SK-N-MC (cell line): ENCODE results near the gene NAPEPLD.
"Not testable (repeated sequence)": the region's sequence is repeated elsewhere in the genome, so short reads cannot be mapped to it uniquely, and the experiment has no call there.

Experiments used
- DNase-seq: peaks from one replicate; pipeline ENCODE4 v3.0.0-alpha.2; 2011; ENCODE audit warnings: low read depth, low spot score
- H3K27ac ChIP-seq: fragments of 200-600 bp; sonication (generic); 2 replicates; pipeline ENCODE4 v1.5.1; 2016; ENCODE audit warnings: mixed run types
- H3K36me3 ChIP-seq: fragments of 200-600 bp; sonication (generic); 2 replicates; pipeline ENCODE4 v1.6.1; 2017; ENCODE audit warnings: antibody characterized with exemption, low read length, mixed read lengths; ENCODE audit not compliant: insufficient read depth
- H3K4me3 ChIP-seq: fragments of 200-600 bp; sonication (generic); 2 replicates; pipeline ENCODE4 v1.5.1; 2016
- H3K9ac ChIP-seq: fragments of 200-600 bp; sonication (generic); 2 replicates; pipeline ENCODE4 v1.8.0; 2017; ENCODE audit warnings: mixed run types, mixed read lengths; ENCODE audit not compliant: insufficient read length
- H3K9me3 ChIP-seq: fragments of 200-600 bp; sonication (generic); 2 replicates; pipeline ENCODE4 v1.6.1; 2017; ENCODE audit warnings: low read depth, mild to moderate bottlenecking, antibody characterized with exemption, low read length, moderate library complexity, mixed read lengths
- EZH2 ChIP-seq: fragments of 200-600 bp; sonication (generic); IDR thresholded peaks from one replicate; pipeline ENCODE4 v1.6.1; 2017; ENCODE audit warnings: antibody characterized with exemption
- FOXP2 ChIP-seq: optimal IDR thresholded peaks from 2 replicates; pipeline ENCODE3; 2011; ENCODE audit warnings: mild to moderate bottlenecking, moderate library complexity; ENCODE audit not compliant: insufficient read depth; ENCODE audit errors: extremely low read length, control extremely low read depth
- POLR2AphosphoS5 ChIP-seq: IDR thresholded peaks from 2 replicates; pipeline ENCODE4 v1.6.1; 2012; ENCODE audit warnings: mild to moderate bottlenecking, low read depth, low read length, borderline replicate concordance

NAPEPLD gene

DNA sequence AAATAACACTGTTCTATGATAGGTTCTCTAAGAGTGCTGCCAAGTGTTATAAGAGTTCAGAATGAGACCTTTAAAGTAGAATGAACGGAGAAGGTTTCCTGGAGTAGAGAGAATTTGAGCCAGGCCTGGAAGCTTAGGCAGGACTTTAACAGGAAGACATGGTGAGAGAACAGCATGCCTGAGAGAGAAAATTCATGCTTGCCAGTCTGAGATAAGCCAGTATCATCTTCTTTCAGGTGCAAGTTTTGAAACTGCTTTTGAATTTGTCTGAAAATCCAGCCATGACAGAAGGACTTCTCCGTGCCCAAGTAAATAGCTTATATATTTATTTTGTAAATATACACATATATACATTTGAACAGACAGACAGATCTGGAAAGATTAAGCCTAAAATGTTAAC, 51.9 kb downstream of the NAPEPLD start:
- TF ChIP-seq FOXP2 (no peak), POLR2AphosphoS5 (no peak), EZH2 (no peak)
- peaks cover 36% of the 10 kb centered on the region for H3K36me3 ChIP-seq

DNA sequence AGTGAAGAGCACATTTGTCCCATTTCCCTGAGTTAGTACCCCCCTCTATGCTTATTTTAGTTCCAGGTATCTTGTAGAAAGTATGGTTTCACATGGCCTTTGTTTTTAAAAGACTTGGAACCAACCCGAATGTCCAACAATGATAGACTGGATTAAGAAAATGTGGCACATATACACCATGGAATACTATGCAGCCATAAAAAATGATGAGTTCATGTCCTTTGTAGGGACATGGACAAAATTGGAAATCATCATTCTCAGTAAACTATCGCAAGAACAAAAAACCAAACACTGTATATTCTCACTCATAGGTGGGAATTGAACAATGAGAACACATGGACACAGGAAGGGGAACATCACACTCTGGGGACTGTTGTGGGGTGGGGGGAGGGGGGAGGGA, 53.3 kb downstream of the NAPEPLD start:
- H3K4me3 ChIP-seq, H3K9ac ChIP-seq, H3K27ac ChIP-seq, H3K9me3 ChIP-seq, DNase-seq: not testable (repeated sequence)
- peaks cover 23% of the 10 kb centered on the region for H3K36me3 ChIP-seq

More for the DNA sequence above, 51.9 kb downstream of the NAPEPLD start:
- H3K27ac ChIP-seq = no peak overlapping the region
- no peak for DNase-seq
- no peak overlapping the region for H3K4me3 ChIP-seq
- H3K9ac ChIP-seq = no peak overlapping the region
- no peaks in the 10 kb centered on the region for H3K9me3 ChIP-seq

DNA sequence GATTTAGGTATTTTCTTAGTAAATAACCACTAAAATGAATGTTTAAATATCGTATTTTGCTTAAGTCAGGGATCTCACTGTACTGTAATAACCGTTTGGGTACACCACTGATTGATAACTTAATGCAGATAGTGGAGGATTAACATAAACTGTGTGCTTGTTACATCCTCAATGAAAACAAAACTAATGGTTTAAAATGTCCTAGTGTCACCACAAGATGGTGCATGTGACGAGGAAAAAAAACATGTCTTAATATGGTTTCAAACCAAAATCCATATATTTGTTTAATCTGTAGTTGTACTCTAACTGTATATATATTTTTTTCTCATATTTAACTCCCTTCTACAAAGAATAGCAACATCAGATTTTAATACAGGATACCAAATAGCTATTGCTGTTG, 54.8 kb downstream of the NAPEPLD start:
- Histone ChIP-seq H3K9ac (no peak overlapping the region), H3K36me3 (peaks cover 27% of the 10 kb centered on the region), H3K9me3 (no peaks in the 10 kb centered on the region), H3K4me3 (no peak overlapping the region), H3K27ac (no peak overlapping the region)
- TF ChIP-seq EZH2 (no peak), FOXP2 (no peak), POLR2AphosphoS5 (no peak)
- DNase-seq = no peak

DNA sequence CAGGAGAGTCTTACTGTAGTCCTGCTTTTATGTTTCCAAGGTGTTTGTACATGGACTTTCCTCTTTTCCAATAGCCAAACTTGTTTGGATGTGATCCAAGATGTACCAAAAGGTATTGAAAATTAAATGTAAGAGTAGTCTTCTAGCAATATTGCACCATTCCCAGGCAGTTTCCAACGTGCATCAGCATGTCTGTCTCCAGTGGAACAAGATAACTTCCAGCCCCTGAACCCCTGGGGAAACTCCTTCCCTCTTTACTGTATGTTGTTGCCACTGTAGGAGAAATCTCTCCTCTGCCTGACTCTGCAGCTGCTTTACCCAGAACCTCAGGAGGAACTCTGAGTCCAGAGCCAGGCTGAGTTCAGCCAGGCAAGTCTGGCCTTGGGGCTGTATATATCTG, 55.5 kb downstream of the NAPEPLD start:
- no peak overlapping the region for H3K9ac ChIP-seq
- TF ChIP-seq POLR2AphosphoS5 (no peak), FOXP2 (no peak), EZH2 (no peak)
- DNase-seq = no peak
- no peak overlapping the region for H3K27ac ChIP-seq
- H3K4me3 ChIP-seq = no peak overlapping the region
- peaks cover 27% of the 10 kb centered on the region for H3K36me3 ChIP-seq
- no peaks in the 10 kb centered on the region for H3K9me3 ChIP-seq

DNA sequence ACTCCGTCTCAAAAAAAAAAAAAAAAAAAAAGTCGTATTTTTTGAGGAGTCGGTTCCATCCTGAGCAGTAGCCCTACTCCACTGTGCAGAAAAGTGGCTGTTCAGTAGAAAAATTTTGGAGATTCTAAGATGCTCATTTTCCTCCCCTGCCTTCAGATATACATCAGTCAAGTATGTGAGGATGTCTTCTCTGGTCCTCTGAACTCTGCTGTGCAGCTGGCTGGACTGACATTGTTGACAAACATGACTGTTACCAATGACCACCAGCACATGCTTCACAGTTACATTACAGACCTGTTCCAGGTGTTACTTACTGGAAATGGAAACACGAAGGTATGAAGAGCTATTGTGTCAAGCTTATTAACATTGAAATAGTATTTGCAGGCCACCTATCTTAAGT, 56.6 kb downstream of the NAPEPLD start:
- Histone ChIP-seq H3K27ac (peak overlapping the region; percentile 21), H3K36me3 (peaks cover 32% of the 10 kb centered on the region)
- not testable (repeated sequence) for H3K4me3 ChIP-seq, H3K9ac ChIP-seq, H3K9me3 ChIP-seq, DNase-seq

DNA sequence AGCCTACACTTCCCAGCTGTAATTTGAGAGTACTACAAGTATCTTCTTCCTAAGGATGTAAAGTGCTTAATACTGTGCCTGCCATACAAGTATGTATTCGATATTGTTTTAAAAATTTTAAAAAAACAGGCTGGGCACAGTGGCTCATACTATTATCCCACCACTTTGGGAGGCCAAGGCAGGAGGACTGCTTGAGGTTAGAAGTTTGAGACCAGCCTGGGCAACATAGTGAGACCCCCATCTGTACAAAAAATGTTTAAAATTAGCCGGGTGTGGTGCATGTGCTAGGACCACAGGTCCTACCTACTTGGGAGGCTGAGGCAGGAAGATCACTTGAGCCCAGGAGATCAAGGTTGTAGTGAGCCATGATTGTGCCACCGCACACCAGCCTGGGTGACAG, 65.7 kb downstream of the NAPEPLD start:
- Histone ChIP-seq H3K36me3 (peaks cover 47% of the 10 kb centered on the region), H3K9me3 (no peaks in the 10 kb centered on the region), H3K27ac (no peak overlapping the region), H3K4me3 (no peak overlapping the region), H3K9ac (no peak overlapping the region)
- TF ChIP-seq FOXP2 = no peak
- no peak for TF ChIP-seq EZH2
- no peak for TF ChIP-seq POLR2AphosphoS5
- no peak for DNase-seq

DNA sequence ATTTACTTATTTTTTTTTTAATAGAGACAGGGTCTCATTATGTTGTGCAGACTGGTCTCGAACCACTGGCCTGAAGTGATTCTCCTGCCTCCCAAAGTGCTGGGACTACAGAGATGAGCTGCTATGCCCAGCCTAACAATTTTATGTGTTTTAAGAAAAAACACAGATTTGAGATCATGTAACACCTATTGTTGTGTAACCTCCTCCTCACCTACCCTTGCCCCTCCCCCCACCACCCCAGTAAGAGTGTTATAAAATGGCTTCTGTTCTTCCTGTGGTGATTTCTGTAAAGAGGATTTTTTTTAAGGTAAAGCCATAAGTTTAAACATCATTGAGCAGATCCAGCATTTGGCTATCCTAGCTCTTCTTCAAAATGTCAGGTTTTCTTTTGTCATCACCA, 66.4 kb downstream of the NAPEPLD start:
- no peak for DNase-seq
- TF ChIP-seq EZH2 = no peak
- no peak for TF ChIP-seq FOXP2
- TF ChIP-seq POLR2AphosphoS5 = no peak
- H3K27ac ChIP-seq = no peak overlapping the region

DNA sequence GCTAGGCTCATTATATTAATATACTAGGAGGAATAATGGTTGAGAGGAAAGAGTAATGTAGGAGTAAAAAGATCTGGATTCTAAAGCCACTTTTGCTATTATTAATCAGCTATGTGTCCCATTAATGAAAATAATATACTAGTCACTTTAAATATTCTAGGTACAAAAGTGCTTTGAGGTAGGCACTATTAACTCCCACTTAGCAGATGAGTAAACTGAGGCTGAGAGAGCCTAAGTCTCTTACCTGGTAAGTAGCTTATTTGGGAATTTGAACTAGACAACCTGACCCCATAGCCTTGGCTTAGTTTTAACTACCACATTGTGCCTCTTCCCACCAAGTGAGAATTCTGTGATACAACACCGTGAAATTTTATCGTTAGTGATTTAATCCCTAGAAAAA, 68.0 kb downstream of the NAPEPLD start:
- peaks cover 29% of the 10 kb centered on the region for H3K36me3 ChIP-seq
- no peaks in the 10 kb centered on the region for H3K9me3 ChIP-seq
- DNase-seq = no peak
- H3K9ac ChIP-seq = no peak overlapping the region
- TF ChIP-seq EZH2 (no peak), FOXP2 (no peak), POLR2AphosphoS5 (no peak)
- H3K4me3 ChIP-seq = no peak overlapping the region
- H3K27ac ChIP-seq = no peak overlapping the region

More for the DNA sequence above, 66.4 kb downstream of the NAPEPLD start:
- Histone ChIP-seq H3K4me3 (no peak overlapping the region), H3K36me3 (peaks cover 40% of the 10 kb centered on the region), H3K9me3 (no peaks in the 10 kb centered on the region), H3K9ac (no peak overlapping the region)

DNA sequence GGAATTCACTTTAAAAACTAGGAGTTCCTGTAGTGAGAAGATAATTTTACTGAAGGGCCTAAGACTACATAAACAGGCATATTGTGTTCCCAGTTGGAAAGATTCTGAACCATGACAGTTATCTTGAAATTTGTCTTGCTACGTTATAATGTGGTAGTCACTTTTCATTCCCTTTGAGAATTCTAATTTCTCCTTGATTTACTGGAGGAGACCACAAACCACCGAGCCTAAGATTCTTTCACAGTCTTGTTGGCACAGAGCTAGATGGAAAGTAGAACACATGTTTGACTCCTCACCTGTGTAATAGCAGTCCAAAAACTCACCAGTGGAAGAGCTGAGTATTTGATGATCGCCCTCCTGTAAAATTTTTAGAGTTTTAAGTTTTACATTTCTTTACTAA, 69.1 kb downstream of the NAPEPLD start:
- Histone ChIP-seq H3K9ac (peak overlapping the region; percentile 26), H3K4me3 (no peak overlapping the region), H3K27ac (no peak overlapping the region), H3K9me3 (no peaks in the 10 kb centered on the region), H3K36me3 (peaks cover 23% of the 10 kb centered on the region)
- TF ChIP-seq POLR2AphosphoS5 (no peak), FOXP2 (no peak), EZH2 (no peak)
- no peak for DNase-seq

DNA sequence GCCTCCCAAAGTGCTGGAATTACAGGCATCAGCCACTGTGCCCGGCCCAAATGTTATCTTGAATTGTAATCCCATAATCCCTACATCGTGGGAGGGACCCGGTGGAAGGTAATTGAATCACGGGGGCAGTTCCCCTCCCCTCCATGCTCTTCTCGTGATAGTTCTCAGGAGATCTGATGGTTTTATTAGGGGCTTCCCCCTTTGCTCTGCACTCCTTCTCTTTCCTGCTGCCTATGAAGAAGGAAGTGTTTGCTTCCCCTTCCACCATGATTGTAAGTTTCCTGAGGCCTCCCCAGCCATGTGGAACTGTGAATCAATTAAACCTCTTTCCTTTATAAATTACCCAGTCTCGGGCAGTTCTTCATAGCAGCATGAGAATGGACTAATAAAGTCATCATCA, 70.7 kb downstream of the NAPEPLD start:
- H3K4me3 ChIP-seq, H3K27ac ChIP-seq, DNase-seq, H3K9me3 ChIP-seq, H3K9ac ChIP-seq: not testable (repeated sequence)
- peaks cover 14% of the 10 kb centered on the region; the same call in 1 of the 2 replicates for H3K36me3 ChIP-seq
